HEK293 (cell line): ENCODE results near the gene RAE1.

Experiments used
- CTCF ChIA-PET: fragments of 350-600 bp; formaldehyde crosslinking; extraction: SDS; loops from one replicate; lab custom pipeline; 2021; ENCODE audit warnings: antibody characterized with exemption; lab: Yijun Ruan, JAX
- POLR2A ChIA-PET: fragments of 300-600 bp; formaldehyde crosslinking; extraction: SDS; loops from one replicate; lab custom pipeline; 2020; ENCODE audit warnings: antibody characterized with exemption, inconsistent platforms; lab: Yijun Ruan, JAX
- H3K27ac ChIP-seq: fragments of 200-500 bp; sonication (Bioruptor generic); 2 replicates; pipeline ENCODE4 v1.5.1; 2014; ENCODE audit warnings: low read depth, low read length, control low read depth, inconsistent platforms; ENCODE audit errors: extremely low read depth
- H3K36me3 ChIP-seq, 2 experiments: fragments of 200-500 bp in 1 of 2; sonication (Bioruptor generic) in 1 of 2; 1 replicate in 1 of 2; 2 replicates in 1 of 2; pipeline ENCODE4 v1.5.1; 2014 to 2017; ENCODE audit warnings: inconsistent platforms in 2 of 2, low read length in 2 of 2; ENCODE audit not compliant: control insufficient read depth in 2 of 2, insufficient read depth in 1 of 2
- H3K4me1 ChIP-seq: fragments of 200-500 bp; sonication (Bioruptor generic); 2 replicates; pipeline ENCODE4 v1.5.1; 2014; ENCODE audit warnings: mild to moderate bottlenecking, low read length, inconsistent platforms; ENCODE audit not compliant: control insufficient read depth, insufficient read depth
- H3K4me3 ChIP-seq: 2 replicates; pipeline ENCODE4 v1.5.1; 2011; ENCODE audit warnings: low read depth, mild to moderate bottlenecking, control low read depth, low read length, moderate library complexity
- H3K9me3 ChIP-seq: fragments of 200-500 bp; sonication (Bioruptor generic); 2 replicates; pipeline ENCODE4 v1.5.1; 2014; ENCODE audit warnings: low read depth, low read length, inconsistent platforms; ENCODE audit not compliant: control insufficient read depth, insufficient read depth
- PBX3 ChIP-seq: sonication (generic); formaldehyde crosslinking; IDR thresholded peaks from 2 replicates; pipeline ENCODE4 v1.8.1; 2022; ENCODE audit warnings: mild to moderate bottlenecking, moderate library complexity, missing genetic modification reagents
- SETDB1 ChIP-seq: IDR thresholded peaks from one replicate; pipeline ENCODE4 v1.6.1; 2017; ENCODE audit warnings: mild to moderate bottlenecking, low read length, moderate library complexity, mixed read lengths; ENCODE audit not compliant: insufficient read length
- ZBTB17 ChIP-seq: fragments of 450-650 bp; formaldehyde crosslinking; IDR thresholded peaks from 2 replicates; pipeline ENCODE4 v1.5.1; 2016; ENCODE audit warnings: missing biosample characterization, missing genetic modification characterization
- ZBTB7A ChIP-seq: fragments of 450-650 bp; formaldehyde crosslinking; IDR thresholded peaks from 2 replicates; pipeline ENCODE4 v1.5.1; 2016; ENCODE audit warnings: low read depth, missing biosample characterization, missing genetic modification characterization
- ZFHX2 ChIP-seq: fragments of 450-650 bp; formaldehyde crosslinking; conservative IDR thresholded peaks from 2 replicates; pipeline ENCODE4 v1.5.1; 2016; ENCODE audit warnings: missing biosample characterization, missing genetic modification characterization
- ZIC2 ChIP-seq: fragments of 450-650 bp; formaldehyde crosslinking; IDR thresholded peaks from 2 replicates; pipeline ENCODE4 v1.5.1; 2016; ENCODE audit warnings: missing biosample characterization, missing genetic modification characterization
- ZNF121 ChIP-seq: fragments of 450-650 bp; formaldehyde crosslinking; IDR thresholded peaks from 2 replicates; pipeline ENCODE4 v1.5.1; 2016; ENCODE audit warnings: missing biosample characterization, missing genetic modification characterization
- ZNF184 ChIP-seq: fragments of 450-650 bp; IDR thresholded peaks from 2 replicates; pipeline ENCODE4 v1.5.1; 2018; ENCODE audit warnings: missing biosample characterization, mild to moderate bottlenecking, missing genetic modification characterization
- ZNF214 ChIP-seq: fragments of 450-650 bp; formaldehyde crosslinking; IDR thresholded peaks from 2 replicates; pipeline ENCODE4 v1.5.1; 2017; ENCODE audit warnings: missing biosample characterization, mild to moderate bottlenecking, missing genetic modification characterization, borderline replicate concordance
- ZNF366 ChIP-seq: fragments of 450-650 bp; formaldehyde crosslinking; conservative IDR thresholded peaks from 2 replicates; pipeline ENCODE4 v1.5.1; 2016; ENCODE audit warnings: missing biosample characterization, missing genetic modification characterization
- ZNF416 ChIP-seq: fragments of 450-650 bp; formaldehyde crosslinking; IDR thresholded peaks from 2 replicates; pipeline ENCODE4 v1.5.1; 2016; ENCODE audit warnings: missing biosample characterization, missing genetic modification characterization
- ZNF529 ChIP-seq: fragments of 450-650 bp; formaldehyde crosslinking; IDR thresholded peaks from 2 replicates; pipeline ENCODE4 v1.5.1; 2017; ENCODE audit warnings: missing genetic modification characterization, missing biosample characterization; ENCODE audit not compliant: insufficient replicate concordance
- ZNF549 ChIP-seq: fragments of 450-650 bp; IDR thresholded peaks from 2 replicates; pipeline ENCODE4 v1.5.1; 2018; ENCODE audit warnings: missing biosample characterization, missing genetic modification characterization, mild to moderate bottlenecking, inconsistent platforms, moderate library complexity
- ZNF670 ChIP-seq: fragments of 450-650 bp; formaldehyde crosslinking; IDR thresholded peaks from 2 replicates; pipeline ENCODE4 v1.5.1; 2016; ENCODE audit warnings: missing biosample characterization, missing genetic modification characterization, low read depth
- ZNF791 ChIP-seq: fragments of 450-650 bp; formaldehyde crosslinking; IDR thresholded peaks from 2 replicates; pipeline ENCODE4 v1.5.1; 2016; ENCODE audit warnings: missing biosample characterization, missing genetic modification characterization
- TF ChIP-seq, protein P1 (sequence below): fragments of 450-650 bp; formaldehyde crosslinking; IDR thresholded peaks from 2 replicates; pipeline ENCODE4 v1.5.1; 2016; ENCODE audit warnings: missing biosample characterization, missing genetic modification characterization
- TF ChIP-seq, protein P2 (sequence below): fragments of 450-650 bp; IDR thresholded peaks from 2 replicates; pipeline ENCODE4 v1.5.1; 2018; ENCODE audit warnings: missing biosample characterization, mild to moderate bottlenecking, missing genetic modification characterization
- TF ChIP-seq, protein P3 (sequence below): fragments of 450-650 bp; formaldehyde crosslinking; IDR thresholded peaks from 2 replicates; pipeline ENCODE4 v1.5.1; 2016; ENCODE audit warnings: missing biosample characterization, missing genetic modification characterization
- TF ChIP-seq, protein P4 (sequence below): fragments of 450-650 bp; formaldehyde crosslinking; optimal IDR thresholded peaks from 2 replicates; pipeline ENCODE3; 2016; ENCODE audit warnings: missing biosample characterization, mild to moderate bottlenecking, missing genetic modification characterization
- TF ChIP-seq, protein P5 (sequence below): fragments of 450-650 bp; formaldehyde crosslinking; IDR thresholded peaks from 2 replicates; pipeline ENCODE4 v1.5.0; 2017; ENCODE audit warnings: missing biosample characterization, missing genetic modification characterization, borderline replicate concordance

The RAE1 gene

DNA sequence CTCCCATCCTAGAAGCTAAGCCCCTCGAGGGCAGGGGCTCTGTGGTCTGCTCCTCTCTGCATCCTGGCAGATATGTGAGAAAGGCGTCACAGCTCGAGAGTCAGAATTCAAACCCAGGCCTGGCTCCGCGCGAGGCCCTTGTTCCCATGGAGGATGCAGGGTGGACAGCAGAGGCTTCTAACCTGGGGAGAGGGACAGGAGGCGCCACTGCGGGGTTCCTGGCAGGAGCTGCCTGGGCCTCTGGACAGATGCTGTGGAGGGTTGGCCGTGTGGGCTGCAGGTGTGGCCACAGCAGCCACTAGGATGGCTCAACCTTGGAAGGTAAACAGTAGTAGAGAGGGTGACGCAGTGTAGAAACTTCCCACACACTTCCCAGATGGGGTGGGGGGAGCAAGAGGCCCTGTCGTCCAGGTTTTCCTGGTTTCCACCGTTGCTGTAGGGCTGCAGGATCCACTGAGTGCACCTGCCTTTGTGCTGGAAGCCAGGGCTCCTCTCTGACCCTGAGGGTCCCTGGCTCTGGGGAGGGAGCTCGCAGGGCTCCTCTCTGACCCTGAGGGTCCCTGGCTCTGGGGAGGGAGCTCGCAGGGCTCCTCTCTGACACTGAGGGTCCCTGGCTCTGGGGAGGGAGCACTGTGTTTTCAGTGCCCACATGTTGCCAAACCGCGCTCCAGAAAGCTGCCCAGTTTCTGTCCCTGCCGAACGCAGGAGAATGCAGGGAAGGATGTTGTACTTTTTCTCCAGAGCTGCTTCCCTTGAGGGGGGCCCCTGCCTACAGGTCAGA, 54.4 kb downstream of the RAE1 start:
- Histone ChIP-seq H3K4me1 (no peaks in the 10 kb centered on the region; the same call in 1 of the 2 replicates), H3K4me3 (no peak overlapping the region), H3K27ac (no peak overlapping the region), H3K9me3 (no peaks in the 10 kb centered on the region), H3K36me3 (peaks cover 0 to 89% of the 10 kb centered on the region in 2 experiments; a peak in 2 of 3 replicates)
- TF ChIP-seq, protein P1, sequence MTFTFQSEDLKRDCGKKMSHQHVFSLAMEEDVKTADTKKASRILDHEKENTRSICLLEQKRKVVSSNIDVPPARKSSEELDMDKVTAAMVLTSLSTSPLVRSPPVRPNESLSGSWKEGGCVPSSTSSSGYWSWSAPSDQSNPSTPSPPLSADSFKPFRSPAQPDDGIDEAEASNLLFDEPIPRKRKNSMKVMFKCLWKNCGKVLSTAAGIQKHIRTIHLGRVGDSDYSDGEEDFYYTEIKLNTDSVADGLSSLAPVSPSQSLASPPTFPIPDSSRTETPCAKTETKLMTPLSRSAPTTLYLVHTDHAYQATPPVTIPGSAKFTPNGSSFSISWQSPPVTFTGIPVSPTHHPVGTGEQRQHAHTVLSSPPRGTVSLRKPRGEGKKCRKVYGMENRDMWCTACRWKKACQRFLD (tag by site-specific recombination) = no peak
- no peak for TF ChIP-seq ZNF670 (tag by site-specific recombination)
- no peak for TF ChIP-seq ZNF366
- no peak for TF ChIP-seq ZNF121 (tag by site-specific recombination)
- TF ChIP-seq ZNF184 (tag by site-specific recombination) = no peak
- no peak for TF ChIP-seq ZNF549 (tag by site-specific recombination)
- TF ChIP-seq ZBTB7A (tag by site-specific recombination) = no peak
- no peak for TF ChIP-seq ZNF791 (tag by site-specific recombination)
- no peak for TF ChIP-seq PBX3 (CRISPR knock-in tag)
- TF ChIP-seq, protein P2, sequence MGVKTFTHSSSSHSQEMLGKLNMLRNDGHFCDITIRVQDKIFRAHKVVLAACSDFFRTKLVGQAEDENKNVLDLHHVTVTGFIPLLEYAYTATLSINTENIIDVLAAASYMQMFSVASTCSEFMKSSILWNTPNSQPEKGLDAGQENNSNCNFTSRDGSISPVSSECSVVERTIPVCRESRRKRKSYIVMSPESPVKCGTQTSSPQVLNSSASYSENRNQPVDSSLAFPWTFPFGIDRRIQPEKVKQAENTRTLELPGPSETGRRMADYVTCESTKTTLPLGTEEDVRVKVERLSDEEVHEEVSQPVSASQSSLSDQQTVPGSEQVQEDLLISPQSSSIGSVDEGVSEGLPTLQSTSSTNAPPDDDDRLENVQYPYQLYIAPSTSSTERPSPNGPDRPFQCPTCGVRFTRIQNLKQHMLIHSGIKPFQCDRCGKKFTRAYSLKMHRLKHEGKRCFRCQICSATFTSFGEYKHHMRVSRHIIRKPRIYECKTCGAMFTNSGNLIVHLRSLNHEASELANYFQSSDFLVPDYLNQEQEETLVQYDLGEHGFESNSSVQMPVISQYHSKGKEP (tag by site-specific recombination) = no peak
- ChIA-PET CTCF (interaction anchor here (0.7 kb wide), 1 partner anchor 383 kb away, joined by 3 read pairs; no protein-coding TSS in a partner anchor), POLR2A (interaction anchor here (1.0 kb wide), 1 partner anchor 14 kb away, joined by 3 read pairs; the partner anchor contains the start of gene RBM38)

DNA sequence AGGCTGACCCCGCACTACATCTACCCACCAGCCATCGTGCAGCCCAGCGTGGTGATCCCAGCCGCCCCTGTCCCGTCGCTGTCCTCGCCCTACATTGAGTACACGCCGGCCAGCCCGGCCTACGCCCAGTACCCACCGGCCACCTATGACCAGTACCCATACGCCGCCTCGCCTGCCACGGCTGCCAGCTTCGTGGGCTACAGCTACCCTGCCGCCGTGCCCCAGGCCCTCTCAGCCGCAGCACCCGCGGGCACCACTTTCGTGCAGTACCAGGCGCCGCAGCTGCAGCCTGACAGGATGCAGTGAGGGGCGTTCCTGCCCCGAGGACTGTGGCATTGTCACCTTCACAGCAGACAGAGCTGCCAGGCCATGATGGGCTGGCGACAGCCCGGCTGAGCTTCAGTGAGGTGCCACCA, 56.5 kb downstream of the RAE1 start:
- Histone ChIP-seq H3K4me3 (no peak overlapping the region), H3K9me3 (no peaks in the 10 kb centered on the region)
- no peak for TF ChIP-seq ZNF529
- TF ChIP-seq, protein P3, sequence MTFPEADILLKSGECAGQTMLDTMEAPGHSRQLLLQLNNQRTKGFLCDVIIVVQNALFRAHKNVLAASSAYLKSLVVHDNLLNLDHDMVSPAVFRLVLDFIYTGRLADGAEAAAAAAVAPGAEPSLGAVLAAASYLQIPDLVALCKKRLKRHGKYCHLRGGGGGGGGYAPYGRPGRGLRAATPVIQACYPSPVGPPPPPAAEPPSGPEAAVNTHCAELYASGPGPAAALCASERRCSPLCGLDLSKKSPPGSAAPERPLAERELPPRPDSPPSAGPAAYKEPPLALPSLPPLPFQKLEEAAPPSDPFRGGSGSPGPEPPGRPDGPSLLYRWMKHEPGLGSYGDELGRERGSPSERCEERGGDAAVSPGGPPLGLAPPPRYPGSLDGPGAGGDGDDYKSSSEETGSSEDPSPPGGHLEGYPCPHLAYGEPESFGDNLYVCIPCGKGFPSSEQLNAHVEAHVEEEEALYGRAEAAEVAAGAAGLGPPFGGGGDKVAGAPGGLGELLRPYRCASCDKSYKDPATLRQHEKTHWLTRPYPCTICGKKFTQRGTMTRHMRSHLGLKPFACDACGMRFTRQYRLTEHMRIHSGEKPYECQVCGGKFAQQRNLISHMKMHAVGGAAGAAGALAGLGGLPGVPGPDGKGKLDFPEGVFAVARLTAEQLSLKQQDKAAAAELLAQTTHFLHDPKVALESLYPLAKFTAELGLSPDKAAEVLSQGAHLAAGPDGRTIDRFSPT (tag by site-specific recombination) = peak; percentile 46; the same call in 1 of the 2 replicates
- TF ChIP-seq, all 188 proteins: peak for 1
- POLR2A ChIA-PET = no interaction called here
- CTCF ChIA-PET = no interaction called here
- Histone ChIP-seq H3K36me3 (peaks cover 0 to 70% of the 10 kb centered on the region in 2 experiments; a peak in 2 of 3 replicates), H3K27ac (no peak overlapping the region), H3K4me1 (no peaks in the 10 kb centered on the region; the same call in 1 of the 2 replicates)

DNA sequence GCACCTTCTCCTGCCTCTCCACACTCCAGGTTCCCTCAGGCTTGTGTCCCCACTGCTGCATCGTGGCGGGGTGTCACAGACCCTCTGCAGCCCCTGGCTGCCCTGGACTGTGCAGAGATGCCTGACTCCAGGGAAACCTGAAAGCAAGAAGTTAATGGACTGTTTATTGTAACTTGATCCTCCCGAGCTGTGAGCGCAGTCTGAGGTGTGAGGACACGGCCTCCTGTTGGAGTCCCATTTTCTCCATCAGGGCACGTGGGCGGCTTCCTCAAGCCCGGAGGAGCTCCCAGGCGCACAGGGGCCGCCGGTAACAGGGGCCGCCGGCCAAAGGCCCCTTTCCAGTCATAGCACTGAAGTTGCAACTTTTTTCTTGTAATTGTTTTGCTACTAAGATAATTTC, 57.1 kb downstream of the RAE1 start:
- Histone ChIP-seq H3K4me1 (no peaks in the 10 kb centered on the region; the same call in 1 of the 2 replicates), H3K4me3 (no peak overlapping the region), H3K27ac (no peak overlapping the region), H3K9me3 (no peaks in the 10 kb centered on the region), H3K36me3 (peaks cover 0 to 64% of the 10 kb centered on the region in 2 experiments; a peak in 2 of 3 replicates)
- ChIA-PET POLR2A (no interaction called here), CTCF (no interaction called here)
- TF ChIP-seq ZFHX2 (tag by site-specific recombination) (peak; percentile 55), ZIC2 (tag by site-specific recombination) (peak; percentile 61; the same call in 1 of the 2 replicates), ZBTB17 (tag by site-specific recombination) (peak; percentile 42; the same call in 1 of the 2 replicates), ZNF214 (tag by site-specific recombination) (no peak), SETDB1 (peak; percentile 51), ZNF416 (tag by site-specific recombination) (no peak)
- TF ChIP-seq, protein P4, sequence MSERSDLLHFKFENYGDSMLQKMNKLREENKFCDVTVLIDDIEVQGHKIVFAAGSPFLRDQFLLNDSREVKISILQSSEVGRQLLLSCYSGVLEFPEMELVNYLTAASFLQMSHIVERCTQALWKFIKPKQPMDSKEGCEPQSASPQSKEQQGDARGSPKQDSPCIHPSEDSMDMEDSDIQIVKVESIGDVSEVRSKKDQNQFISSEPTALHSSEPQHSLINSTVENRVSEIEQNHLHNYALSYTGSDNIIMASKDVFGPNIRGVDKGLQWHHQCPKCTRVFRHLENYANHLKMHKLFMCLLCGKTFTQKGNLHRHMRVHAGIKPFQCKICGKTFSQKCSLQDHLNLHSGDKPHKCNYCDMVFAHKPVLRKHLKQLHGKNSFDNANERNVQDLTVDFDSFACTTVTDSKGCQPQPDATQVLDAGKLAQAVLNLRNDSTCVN (tag by site-specific recombination) = peak; percentile 14
- TF ChIP-seq, protein P5, sequence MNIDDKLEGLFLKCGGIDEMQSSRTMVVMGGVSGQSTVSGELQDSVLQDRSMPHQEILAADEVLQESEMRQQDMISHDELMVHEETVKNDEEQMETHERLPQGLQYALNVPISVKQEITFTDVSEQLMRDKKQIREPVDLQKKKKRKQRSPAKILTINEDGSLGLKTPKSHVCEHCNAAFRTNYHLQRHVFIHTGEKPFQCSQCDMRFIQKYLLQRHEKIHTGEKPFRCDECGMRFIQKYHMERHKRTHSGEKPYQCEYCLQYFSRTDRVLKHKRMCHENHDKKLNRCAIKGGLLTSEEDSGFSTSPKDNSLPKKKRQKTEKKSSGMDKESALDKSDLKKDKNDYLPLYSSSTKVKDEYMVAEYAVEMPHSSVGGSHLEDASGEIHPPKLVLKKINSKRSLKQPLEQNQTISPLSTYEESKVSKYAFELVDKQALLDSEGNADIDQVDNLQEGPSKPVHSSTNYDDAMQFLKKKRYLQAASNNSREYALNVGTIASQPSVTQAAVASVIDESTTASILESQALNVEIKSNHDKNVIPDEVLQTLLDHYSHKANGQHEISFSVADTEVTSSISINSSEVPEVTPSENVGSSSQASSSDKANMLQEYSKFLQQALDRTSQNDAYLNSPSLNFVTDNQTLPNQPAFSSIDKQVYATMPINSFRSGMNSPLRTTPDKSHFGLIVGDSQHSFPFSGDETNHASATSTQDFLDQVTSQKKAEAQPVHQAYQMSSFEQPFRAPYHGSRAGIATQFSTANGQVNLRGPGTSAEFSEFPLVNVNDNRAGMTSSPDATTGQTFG (tag by site-specific recombination) = no peak
